Suppressor macrophage treated with lipopolysaccharide for 4 hours (primary cell): Measurements from ENCODE around the gene STK4.
A peak's percentile ranks its signal among the peaks of the same experiment; 100 is the strongest.
"Not testable (repeated sequence)": the region's sequence is repeated elsewhere in the genome, so short reads cannot be mapped to it uniquely, and the experiment has no call there.

Experiments
- DNase-seq: peaks from one replicate; pipeline ENCODE4 v3.0.0-alpha.2; 2020

The STK4 gene

GRCh38 chr20:45058168-45058850, 92.0 kb downstream of the STK4 start:
- no peak for DNase-seq

DNA sequence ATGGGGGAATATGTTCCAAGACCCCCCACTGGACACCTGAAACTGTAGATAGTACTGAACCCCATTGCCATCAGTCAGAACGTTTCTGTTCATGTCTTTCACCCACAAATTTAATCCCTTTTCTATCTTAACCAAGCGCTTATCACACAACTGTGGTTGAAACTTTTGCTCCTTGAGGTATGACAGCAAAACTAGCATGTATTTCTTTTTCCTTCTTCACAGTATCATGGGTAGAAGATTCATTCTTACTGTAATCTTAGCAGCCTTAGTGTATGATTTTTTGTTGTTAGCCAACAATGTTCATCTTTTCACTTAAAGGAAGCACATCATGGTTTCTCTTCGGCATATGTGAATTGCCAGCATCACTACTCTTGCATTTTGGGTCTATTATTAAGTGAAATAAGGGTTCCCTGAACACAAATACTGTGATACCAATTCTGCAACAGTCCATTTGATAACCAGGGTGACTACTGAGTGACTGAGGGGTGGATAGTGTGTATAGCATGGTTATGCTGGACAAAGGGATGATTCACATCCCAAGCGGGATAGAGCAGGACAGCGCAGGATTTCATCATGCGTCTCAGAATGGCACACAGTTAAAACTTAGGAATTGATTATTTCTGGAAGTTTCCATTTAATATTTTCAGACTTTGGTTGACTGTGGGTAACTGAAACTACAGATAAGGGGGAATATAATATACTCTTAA, 92.9 kb downstream of the STK4 start:
- no peak for DNase-seq

DNA sequence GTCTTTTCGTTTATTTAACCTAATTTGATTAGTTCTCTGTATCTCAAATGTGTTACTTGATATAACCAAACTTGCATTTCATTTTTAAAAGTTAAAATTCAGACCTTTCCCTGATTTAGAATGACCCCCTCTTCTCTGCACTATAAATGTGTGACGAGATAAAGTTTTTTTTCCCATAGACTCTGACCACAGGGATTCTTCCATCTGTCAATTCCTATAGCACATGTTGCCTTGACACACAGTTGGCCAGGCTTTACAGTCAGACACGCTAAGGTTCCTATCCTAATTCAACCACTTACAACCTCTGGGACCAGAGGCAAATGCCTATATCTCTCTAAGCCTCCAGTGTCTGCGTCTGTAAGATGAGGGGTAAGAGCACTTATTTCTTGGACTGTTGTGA, 94.0 kb downstream of the STK4 start:
- no peak for DNase-seq

DNA sequence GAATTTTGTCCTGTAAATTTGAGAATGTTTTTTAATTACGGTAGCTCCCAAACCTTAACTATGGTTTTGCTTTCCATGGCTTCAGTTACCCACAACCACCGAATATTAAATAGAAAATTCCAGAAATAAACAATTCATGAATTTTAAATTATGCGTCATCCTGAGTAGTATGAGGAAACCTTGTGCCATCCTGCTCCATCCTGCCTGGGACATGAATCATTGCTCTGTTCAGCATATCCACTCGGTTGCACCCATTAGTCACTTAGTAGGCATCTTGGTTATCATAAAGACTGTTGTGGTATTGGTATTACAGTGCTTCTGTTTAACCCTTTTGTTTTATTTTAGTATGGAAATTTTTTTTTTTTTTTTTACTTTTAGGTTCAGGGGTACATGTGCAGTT, 94.9 kb downstream of the STK4 start:
- no peak for DNase-seq

DNA sequence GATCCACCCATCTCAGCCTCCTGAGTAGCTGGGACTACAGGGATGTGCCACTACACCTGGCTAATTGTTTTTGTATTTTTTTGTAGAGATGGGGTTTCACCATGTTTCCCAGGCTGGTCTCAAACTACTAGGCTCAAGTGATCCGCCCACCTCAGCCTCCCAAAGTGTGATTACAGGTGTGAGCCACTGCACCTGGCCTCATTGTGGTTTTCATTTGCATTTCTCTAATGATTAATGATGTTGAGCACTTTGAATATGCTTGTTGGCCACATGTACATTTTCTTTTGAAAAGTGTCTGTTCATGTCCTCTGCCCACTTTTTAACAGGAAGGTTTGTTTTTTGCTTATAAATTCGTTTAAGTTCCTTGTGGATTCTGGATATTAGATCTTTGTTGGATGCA, 96.8 kb downstream of the STK4 start:
- DNase-seq = not testable (repeated sequence)

DNA sequence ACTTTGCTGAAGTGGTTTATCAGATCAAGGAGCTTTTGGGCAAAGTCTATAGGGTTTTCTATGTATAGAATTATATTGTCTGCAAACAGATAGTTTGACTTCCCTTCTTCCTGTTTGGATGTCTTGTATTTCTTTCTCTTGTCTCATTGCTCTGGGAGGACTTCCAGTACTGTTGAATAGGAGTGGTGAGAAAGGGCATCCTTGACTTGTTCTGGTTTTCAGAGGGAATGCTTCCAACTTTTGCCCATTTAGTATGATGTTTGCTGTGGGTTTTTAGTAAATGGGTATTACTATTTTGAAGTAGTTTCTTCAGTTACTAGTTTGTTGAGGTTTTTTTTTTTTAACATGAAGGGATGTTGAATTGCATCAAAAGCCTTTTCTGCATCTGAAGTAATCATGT, 98.5 kb downstream of the STK4 start:
- DNase-seq = no peak

GRCh38 chr20:45066372-45066771, 100.1 kb downstream of the STK4 start:
- DNase-seq = no peak

DNA sequence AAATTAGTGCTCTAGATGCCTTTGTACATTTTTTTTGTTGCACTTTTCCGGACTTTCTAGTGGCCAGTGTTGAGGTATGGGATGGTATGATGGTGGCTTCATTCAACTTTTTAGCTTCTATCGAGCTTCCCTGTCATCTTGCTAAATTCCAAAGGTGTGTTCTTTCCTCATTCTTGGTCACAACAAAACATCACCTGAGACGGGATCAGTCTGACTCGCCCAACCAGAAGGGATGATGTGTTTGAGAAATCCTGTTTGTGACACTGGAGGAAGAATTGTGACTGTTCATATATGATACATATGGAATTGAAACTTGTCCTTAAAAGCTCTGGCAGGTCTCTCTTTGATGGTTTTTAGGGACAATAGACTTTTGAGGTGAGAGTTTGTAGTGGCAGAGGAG, 100.8 kb downstream of the STK4 start:
- DNase-seq = no peak

GRCh38 chr20:45067558-45067957, 101.2 kb downstream of the STK4 start:
- DNase-seq = no peak

DNA sequence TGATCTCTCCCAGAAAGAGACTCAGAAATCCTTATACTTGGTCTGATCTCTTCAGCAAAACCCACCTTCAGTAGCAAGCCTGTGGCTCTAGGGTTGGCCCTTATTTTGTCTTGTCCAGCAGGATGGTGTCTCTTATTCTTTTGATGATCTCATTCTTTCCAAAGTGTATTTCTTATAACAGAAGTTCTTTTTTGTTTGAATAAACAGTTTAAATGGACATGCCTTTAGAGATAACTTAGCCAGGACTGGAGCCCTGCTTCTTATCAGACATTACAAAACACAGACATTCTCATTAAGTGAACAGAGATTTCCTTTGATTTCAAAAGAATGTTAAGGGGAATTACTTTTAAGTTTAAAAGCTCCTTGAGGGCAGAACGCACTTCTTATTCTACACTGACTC, 102.9 kb downstream of the STK4 start:
- no peak for DNase-seq

- DNase-seq = no peak
Observed at GRCh38 chr20:45070932-45071632, 104.8 kb downstream of the STK4 start.

GRCh38 chr20:45072066-45072465, 105.8 kb downstream of the STK4 start:
- no peak for DNase-seq

GRCh38 chr20:45073221-45073620, 106.9 kb downstream of the STK4 start:
- no peak for DNase-seq

DNA sequence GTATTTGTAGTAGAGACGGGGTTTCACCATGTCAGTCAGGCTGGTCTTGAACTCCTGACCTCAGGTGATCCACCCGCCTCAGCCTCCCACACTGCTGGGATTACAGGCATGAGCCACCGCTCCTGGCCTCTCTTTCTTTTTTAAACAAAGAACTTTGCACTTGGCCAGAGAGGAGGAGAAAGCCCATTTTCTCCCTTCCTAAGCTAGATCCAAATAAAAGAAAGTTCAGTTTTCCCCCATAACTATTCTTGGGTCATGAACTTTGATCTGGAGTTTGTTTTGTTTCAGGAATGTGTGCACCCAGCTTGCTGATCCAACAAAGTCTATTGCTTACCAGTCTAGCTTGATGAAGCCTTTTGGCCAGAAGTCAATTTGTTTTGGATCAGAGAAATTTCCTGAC, 111.2 kb downstream of the STK4 start:
- DNase-seq = no peak

- peak; percentile 50 for DNase-seq
Observed at GRCh38 chr20:45080867-45081624, 114.7 kb downstream of the STK4 start.

- no peak for DNase-seq
Observed at GRCh38 chr20:45082468-45082867, 116.2 kb downstream of the STK4 start.

GRCh38 chr20:45083127-45083526, 116.8 kb downstream of the STK4 start:
- DNase-seq = no peak

DNA sequence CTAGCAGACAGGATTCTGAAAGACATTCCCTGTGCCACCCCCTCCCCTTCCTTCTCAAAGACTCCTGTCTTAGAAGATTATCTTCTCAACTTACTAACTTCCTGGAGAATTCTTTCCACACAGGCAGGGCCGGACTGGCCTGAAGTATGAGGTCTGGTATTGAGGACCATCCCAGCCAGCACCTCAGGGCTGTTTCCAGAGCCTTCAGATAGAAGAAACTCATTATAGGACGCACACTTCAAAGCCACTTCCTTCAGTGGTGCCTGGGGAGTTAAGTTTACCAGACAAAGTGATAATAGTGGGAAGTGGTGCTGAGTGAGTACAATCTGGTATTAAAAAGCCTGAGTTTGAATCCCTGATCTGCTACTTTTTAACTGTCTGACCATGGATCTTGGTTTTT, 119.0 kb downstream of the STK4 start:
- DNase-seq = no peak

- DNase-seq = no peak
Observed at GRCh38 chr20:45085867-45086266, 119.6 kb downstream of the STK4 start.

DNA sequence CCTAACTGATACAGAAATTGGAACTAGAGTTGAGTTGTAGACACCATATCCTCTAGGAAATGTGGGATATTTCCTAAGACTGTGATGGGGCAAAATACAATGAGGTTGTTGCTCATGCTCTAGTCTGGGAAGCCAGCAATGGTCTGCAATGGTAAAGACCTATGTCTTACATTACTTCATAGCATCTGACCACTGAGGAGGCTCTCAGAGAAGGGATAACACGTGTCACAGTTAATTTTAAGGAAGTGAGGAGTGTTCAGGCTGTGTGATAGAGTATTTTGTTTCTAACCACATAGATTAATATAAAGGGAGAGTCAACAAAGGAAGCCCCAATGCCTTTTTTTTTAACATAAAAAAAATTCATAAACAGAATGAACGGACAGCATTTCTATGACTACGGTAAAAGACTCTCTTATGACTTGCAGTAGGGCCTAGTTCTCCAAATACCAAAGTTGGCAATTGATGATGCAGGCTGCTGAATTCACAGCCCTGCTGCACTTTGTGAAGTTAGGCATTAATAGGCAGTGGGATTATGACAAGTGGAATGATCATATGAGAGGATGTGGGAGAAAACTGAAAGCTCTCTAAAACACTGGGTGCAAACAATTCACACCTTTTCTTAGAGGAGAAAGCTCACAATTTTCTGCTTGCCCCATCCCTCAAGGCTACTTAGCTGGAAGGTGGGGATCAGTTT, 120.9 kb downstream of the STK4 start:
- peak; percentile 65 for DNase-seq

DNA sequence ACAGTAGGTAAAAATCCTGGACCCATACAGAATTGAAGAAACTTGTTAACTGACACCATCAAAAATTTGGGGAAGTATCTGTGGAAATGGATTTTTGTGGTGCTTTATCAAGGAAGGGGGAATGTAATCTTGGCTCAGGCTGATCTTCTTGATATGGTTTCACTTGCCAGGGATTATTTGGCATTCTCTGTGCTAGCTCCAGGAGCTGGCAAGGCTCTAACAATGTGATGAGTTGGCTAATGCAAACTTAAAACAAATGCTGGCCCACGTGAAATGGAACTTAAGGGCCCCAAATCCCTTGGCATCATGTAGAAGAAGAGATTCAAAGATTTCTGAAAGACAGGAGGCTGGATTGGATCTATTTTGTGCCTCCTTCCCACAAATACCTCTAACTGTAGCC, 121.5 kb downstream of the STK4 start:
- DNase-seq = no peak

GRCh38 chr20:45088247-45088646, 121.9 kb downstream of the STK4 start:
- DNase-seq = no peak

DNA sequence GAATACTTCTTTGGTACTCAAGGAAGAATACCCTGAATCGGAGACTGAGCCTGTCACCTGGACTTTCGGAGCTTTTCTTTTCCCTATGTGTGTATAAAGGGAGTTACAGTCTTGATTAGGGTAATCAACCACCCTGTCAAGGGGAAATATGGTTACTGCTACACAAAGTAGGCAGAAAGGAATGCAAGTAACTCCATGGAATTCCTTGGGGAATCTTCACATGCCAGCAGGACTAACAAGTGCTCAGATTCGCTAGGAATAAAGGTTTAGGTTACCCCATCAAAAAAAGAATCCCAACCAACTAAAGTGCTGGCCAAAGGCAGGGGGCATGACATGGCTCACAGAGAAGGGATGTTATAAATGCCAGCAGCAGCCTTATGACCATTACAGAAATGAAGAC, 124.2 kb downstream of the STK4 start:
- DNase-seq = no peak
